Measurements from ENCODE around the gene ZNF853. TPM values are rescaled to one million over a fixed set of nuclear protein-coding genes. Genes with fewer than 3 reads are reported as not detected.

The ZNF853 gene
- total RNA-seq, 1 donor from 2014 or later: 7.9 TPM

GRCh38 chr7:6636741-6637543 lies 21.5 kb downstream of the ZNF853 start, which contains the start of gene ZNF316:
TSS of gene ZNF316 (plus strand) at chr7:6637318. CDS start at chr7:6642410, 5,092 bp downstream.
- Mint-ChIP-seq H3K27me3 (ENCODE audit: unreplicated experiment) (peaks cover 10% of the 10 kb centered on the region), H3K4me1 (ENCODE audit: unreplicated experiment) (peaks cover 40% of the 10 kb centered on the region), H3K27ac (ENCODE audit: unreplicated experiment) (peak within 1 kb of the TSS; percentile 24), H3K4me3 (ENCODE audit: unreplicated experiment) (peak within 1 kb of the TSS; percentile 92), H3K9me3 (ENCODE audit: unreplicated experiment) (peaks cover 3% of the 10 kb centered on the region), H3K36me3 (ENCODE audit: low read depth, unreplicated experiment) (peaks cover 29% of the 10 kb centered on the region)
- no peak for TF ChIP-seq CTCF (IDR thresholded peaks at IDR 0.05; ENCODE audit: unreplicated experiment)
- peak; percentile 48 for DNase-seq (ENCODE audit: low spot score)

GRCh38 chr7:6637544-6638229 lies 22.3 kb downstream of the ZNF853 start:
- Mint-ChIP-seq H3K4me1 (ENCODE audit: unreplicated experiment) (peaks cover 41% of the 10 kb centered on the region), H3K9me3 (ENCODE audit: unreplicated experiment) (peaks cover 3% of the 10 kb centered on the region), H3K36me3 (ENCODE audit: low read depth, unreplicated experiment) (peaks cover 29% of the 10 kb centered on the region), H3K27ac (ENCODE audit: unreplicated experiment) (peak overlapping the region; percentile 24), H3K27me3 (ENCODE audit: unreplicated experiment) (peaks cover 10% of the 10 kb centered on the region), H3K4me3 (ENCODE audit: unreplicated experiment) (peak overlapping the region; percentile 92)
- DNase-seq (ENCODE audit: low spot score): peak; percentile 61
- peak; percentile 23 for TF ChIP-seq CTCF (IDR thresholded peaks at IDR 0.05; ENCODE audit: unreplicated experiment)

GRCh38 chr7:6639032-6639431 lies 23.6 kb downstream of the ZNF853 start:
- TF ChIP-seq CTCF (IDR thresholded peaks at IDR 0.05; ENCODE audit: unreplicated experiment): no peak
- Mint-ChIP-seq H3K4me1 (ENCODE audit: unreplicated experiment) (peaks cover 37% of the 10 kb centered on the region), H3K4me3 (ENCODE audit: unreplicated experiment) (peak overlapping the region; percentile 92), H3K27me3 (ENCODE audit: unreplicated experiment) (peaks cover 10% of the 10 kb centered on the region), H3K36me3 (ENCODE audit: low read depth, unreplicated experiment) (peaks cover 30% of the 10 kb centered on the region), H3K27ac (ENCODE audit: unreplicated experiment) (peak overlapping the region; percentile 72), H3K9me3 (ENCODE audit: unreplicated experiment) (peaks cover 3% of the 10 kb centered on the region)
- DNase-seq (ENCODE audit: low spot score): no peak

- peaks cover 10% of the 10 kb centered on the region for H3K27me3 Mint-ChIP-seq (ENCODE audit: unreplicated experiment)
- peaks cover 3% of the 10 kb centered on the region for H3K9me3 Mint-ChIP-seq (ENCODE audit: unreplicated experiment)
- peaks cover 32% of the 10 kb centered on the region for H3K4me1 Mint-ChIP-seq (ENCODE audit: unreplicated experiment)
- peak overlapping the region; percentile 92 for H3K4me3 Mint-ChIP-seq (ENCODE audit: unreplicated experiment)
- H3K27ac Mint-ChIP-seq (ENCODE audit: unreplicated experiment): peak overlapping the region; percentile 84
- DNase-seq (ENCODE audit: low spot score): no peak
- peaks cover 28% of the 10 kb centered on the region for H3K36me3 Mint-ChIP-seq (ENCODE audit: low read depth, unreplicated experiment)
- TF ChIP-seq CTCF (IDR thresholded peaks at IDR 0.05; ENCODE audit: unreplicated experiment): no peak
Measured at GRCh38 chr7:6639627-6640026, 24.2 kb downstream of the ZNF853 start.
